Measurements from ENCODE around the gene SLC38A4. TPM values are rescaled to one million over a fixed set of nuclear protein-coding genes. Genes with fewer than 3 reads are reported as not detected.

Gene SLC38A4
- total and polyA plus RNA-seq, 2 of the 8 experiments (the other 6 are each of a cell fraction or from before 2014, with no cell fraction given), result 6.7 to 15.4 TPM

GRCh38 chr12:46722394-46723185 is 103.2 kb downstream of the SLC38A4 start (continued):
- TF ChIP-seq HDAC2 (IDR thresholded peaks at IDR 0.05; ENCODE audit: borderline replicate concordance in 1 of 2, low read depth in 2 of 2, low read length in 2 of 2), result no peak
- no peak for TF ChIP-seq TAF1 (IDR thresholded peaks at IDR 0.05; ENCODE audit: low read depth, low read length)
- TF ChIP-seq SIN3A (conservative IDR thresholded peaks at IDR 0.05 in 1 of 2, IDR thresholded peaks at IDR 0.05 in 1 of 2; ENCODE audit: low read depth in 1 of 2, low read length in 2 of 2), result no peak
- no peak for TF ChIP-seq NRF1 (IDR thresholded peaks at IDR 0.05; ENCODE audit: low read depth, low read length)
- no peak for TF ChIP-seq TAF7 (optimal IDR thresholded peaks at IDR 0.05; ENCODE audit: borderline replicate concordance, low read depth, low read length)
